Neural cell (in vitro differentiated cells): ENCODE measurements around the gene LRBA. TPM values are rescaled to one million over a fixed set of nuclear protein-coding genes. Genes with fewer than 3 reads are reported as not detected.

Experiments used
- H2AFZ ChIP-seq: fragments of 200-600, 300-800 bp; sonication (generic), shearing (Covaris generic); 2 replicates; pipeline ENCODE4 v1.6.0; 2014; ENCODE audit warnings: low read depth, mild to moderate bottlenecking, antibody characterized with exemption, low read length, moderate library complexity
- H3F3A ChIP-seq: fragments of 200-600 bp; shearing (Covaris generic); 2 replicates; pipeline ENCODE4 v1.6.1; 2016; ENCODE audit warnings: mild to moderate bottlenecking, moderate library complexity, mixed read lengths, antibody characterized with exemption, low read length; ENCODE audit not compliant: insufficient read depth, poor library complexity, severe bottlenecking
- H3K27ac ChIP-seq: fragments of 200-600, 300-800 bp; sonication (generic), shearing (Covaris generic); 2 replicates; pipeline ENCODE4 v1.5.1; 2014; ENCODE audit warnings: mild to moderate bottlenecking, low read length, moderate library complexity
- H3K27me3 ChIP-seq: fragments of 300-800, 200-600 bp; sonication (generic), shearing (Covaris generic); 2 replicates; pipeline ENCODE4 v1.6.0; 2014; ENCODE audit warnings: mild to moderate bottlenecking, low read depth, low read length, moderate library complexity; ENCODE audit not compliant: insufficient read depth
- H3K36me3 ChIP-seq: fragments of 300-800, 200-600 bp; sonication (generic), shearing (Covaris generic); 2 replicates; pipeline ENCODE4 v1.5.1; 2014; ENCODE audit warnings: mild to moderate bottlenecking, antibody characterized with exemption, low read length, moderate library complexity; ENCODE audit not compliant: insufficient read depth
- H3K4me2 ChIP-seq: fragments of 300-800, 200-600 bp; sonication (generic), shearing (Covaris generic); 2 replicates; pipeline ENCODE4 v1.6.0; 2014; ENCODE audit warnings: mild to moderate bottlenecking, low read length
- H3K4me3 ChIP-seq: fragments of 300-800, 200-600 bp; sonication (generic), shearing (Covaris generic); 2 replicates; pipeline ENCODE4 v1.5.1; 2014; ENCODE audit warnings: mild to moderate bottlenecking, low read length, moderate library complexity
- H3K79me2 ChIP-seq: fragments of 200-600 bp; shearing (Covaris generic); replicated peaks from 2 replicates; pipeline ENCODE4 v1.6.0; 2014; ENCODE audit warnings: mild to moderate bottlenecking, low read length, moderate library complexity; ENCODE audit not compliant: insufficient read depth
- H3K9ac ChIP-seq: fragments of 300-800, 200-600 bp; sonication (generic), shearing (Covaris generic); 2 replicates; pipeline ENCODE4 v1.6.1; 2016; ENCODE audit warnings: mild to moderate bottlenecking, low read length, mixed read lengths
- H3K9me2 ChIP-seq: fragments of 200-600 bp; shearing (Covaris generic); 2 replicates; pipeline ENCODE4 v1.6.1; 2016; ENCODE audit warnings: mild to moderate bottlenecking, low read length, mixed read lengths; ENCODE audit not compliant: insufficient read depth
- H3K9me3 ChIP-seq: fragments of 200-600, 300-800 bp; sonication (generic), shearing (Covaris generic); 2 replicates; pipeline ENCODE4 v1.6.1; 2016; ENCODE audit warnings: mild to moderate bottlenecking, mixed run types, low read length, moderate library complexity, mixed read lengths
- H4K20me1 ChIP-seq: fragments of 200-600 bp; shearing (Covaris generic); 2 replicates; pipeline ENCODE4 v1.6.1; 2016; ENCODE audit warnings: mild to moderate bottlenecking, mixed run types; ENCODE audit not compliant: insufficient read depth
- EP300 ChIP-seq: fragments of 450-650 bp; conservative IDR thresholded peaks from 2 replicates; pipeline ENCODE4 v1.6.1; 2014; ENCODE audit warnings: antibody characterized with exemption, mild to moderate bottlenecking, moderate library complexity; ENCODE audit not compliant: poor library complexity, severe bottlenecking
- EZH2 ChIP-seq: fragments of 200-600, 300-800 bp; shearing (Covaris generic), sonication (generic); IDR thresholded peaks from 2 replicates; pipeline ENCODE4 v1.6.1; 2014; ENCODE audit warnings: antibody characterized with exemption, low read length, borderline replicate concordance, mild to moderate bottlenecking; ENCODE audit not compliant: insufficient read depth, poor library complexity, severe bottlenecking
- MXI1 ChIP-seq: fragments of 450-650 bp; conservative IDR thresholded peaks from 2 replicates; pipeline ENCODE4 v1.6.1; 2014; ENCODE audit warnings: antibody characterized with exemption, mild to moderate bottlenecking; ENCODE audit not compliant: poor library complexity, severe bottlenecking
- POLR2AphosphoS5 ChIP-seq: IDR thresholded peaks from 2 replicates; pipeline ENCODE4 v1.6.1; 2012
- RAD21 ChIP-seq: fragments of 450-650 bp; conservative IDR thresholded peaks from 2 replicates; pipeline ENCODE4 v1.6.1; 2014; ENCODE audit warnings: antibody characterized with exemption, mild to moderate bottlenecking, moderate library complexity
- SMC3 ChIP-seq: fragments of 450-650 bp; conservative IDR thresholded peaks from 2 replicates; pipeline ENCODE4 v1.6.1; 2014; ENCODE audit warnings: antibody characterized with exemption, mild to moderate bottlenecking, moderate library complexity; ENCODE audit not compliant: poor library complexity
- TAF1 ChIP-seq: IDR thresholded peaks from 2 replicates; pipeline ENCODE4 v1.6.1; 2012; ENCODE audit warnings: low read depth
- polyA plus RNA-seq: library from polyadenylated mRNA; depleted of rRNA; stranded (reverse); fragments of >200 nt; gene quantifications from 2 replicates; pipeline ENCODE4 v1.2.3, GENCODE V29; 2014
- TF ChIP-seq, protein P1 (sequence below): fragments of 450-650 bp; IDR thresholded peaks from 2 replicates; pipeline ENCODE4 v1.5.1; 2014; ENCODE audit warnings: antibody characterized with exemption, mild to moderate bottlenecking, moderate library complexity; ENCODE audit not compliant: poor library complexity, severe bottlenecking
- TF ChIP-seq, protein P2 (sequence below): IDR thresholded peaks from 2 replicates; pipeline ENCODE4 v1.6.1; 2012; ENCODE audit warnings: borderline replicate concordance

Gene LRBA
- polyA plus RNA-seq, 1 donor from 2014 or later = 7.1 TPM

DNA sequence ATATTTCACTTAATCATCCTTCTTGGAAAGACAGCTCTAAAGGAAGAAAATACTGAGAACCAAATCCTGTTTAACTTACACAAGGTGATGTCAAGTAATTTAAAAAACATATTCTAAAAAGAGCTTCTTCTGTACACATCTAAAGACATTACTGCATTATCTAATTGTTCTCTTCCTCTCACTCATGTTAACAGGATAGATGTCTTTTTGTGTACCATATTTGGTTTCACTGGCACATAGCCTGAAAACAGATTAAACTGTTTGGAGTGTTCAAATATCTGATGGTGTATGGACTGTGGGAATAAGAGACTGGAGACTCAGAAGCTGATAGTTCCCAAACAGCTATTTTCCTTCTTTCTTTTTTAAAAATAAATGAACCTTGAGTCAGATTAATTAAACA, 646.4 kb downstream of the LRBA start:
- H3F3A ChIP-seq = no peaks in the 10 kb centered on the region
- no peak overlapping the region for H3K4me2 ChIP-seq
- H2AFZ ChIP-seq = no peak overlapping the region
- no peaks in the 10 kb centered on the region for H3K9me3 ChIP-seq
- H3K4me3 ChIP-seq = no peak overlapping the region
- H4K20me1 ChIP-seq = no peaks in the 10 kb centered on the region
- H3K27me3 ChIP-seq = peaks cover 68% of the 10 kb centered on the region
- H3K9ac ChIP-seq = no peak overlapping the region
- no peaks in the 10 kb centered on the region for H3K79me2 ChIP-seq
- no peaks in the 10 kb centered on the region for H3K9me2 ChIP-seq
- no peaks in the 10 kb centered on the region for H3K36me3 ChIP-seq
- TF ChIP-seq, protein P1, sequence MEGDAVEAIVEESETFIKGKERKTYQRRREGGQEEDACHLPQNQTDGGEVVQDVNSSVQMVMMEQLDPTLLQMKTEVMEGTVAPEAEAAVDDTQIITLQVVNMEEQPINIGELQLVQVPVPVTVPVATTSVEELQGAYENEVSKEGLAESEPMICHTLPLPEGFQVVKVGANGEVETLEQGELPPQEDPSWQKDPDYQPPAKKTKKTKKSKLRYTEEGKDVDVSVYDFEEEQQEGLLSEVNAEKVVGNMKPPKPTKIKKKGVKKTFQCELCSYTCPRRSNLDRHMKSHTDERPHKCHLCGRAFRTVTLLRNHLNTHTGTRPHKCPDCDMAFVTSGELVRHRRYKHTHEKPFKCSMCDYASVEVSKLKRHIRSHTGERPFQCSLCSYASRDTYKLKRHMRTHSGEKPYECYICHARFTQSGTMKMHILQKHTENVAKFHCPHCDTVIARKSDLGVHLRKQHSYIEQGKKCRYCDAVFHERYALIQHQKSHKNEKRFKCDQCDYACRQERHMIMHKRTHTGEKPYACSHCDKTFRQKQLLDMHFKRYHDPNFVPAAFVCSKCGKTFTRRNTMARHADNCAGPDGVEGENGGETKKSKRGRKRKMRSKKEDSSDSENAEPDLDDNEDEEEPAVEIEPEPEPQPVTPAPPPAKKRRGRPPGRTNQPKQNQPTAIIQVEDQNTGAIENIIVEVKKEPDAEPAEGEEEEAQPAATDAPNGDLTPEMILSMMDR = no peak
- TF ChIP-seq SMC3 = no peak
- TF ChIP-seq, protein P2, sequence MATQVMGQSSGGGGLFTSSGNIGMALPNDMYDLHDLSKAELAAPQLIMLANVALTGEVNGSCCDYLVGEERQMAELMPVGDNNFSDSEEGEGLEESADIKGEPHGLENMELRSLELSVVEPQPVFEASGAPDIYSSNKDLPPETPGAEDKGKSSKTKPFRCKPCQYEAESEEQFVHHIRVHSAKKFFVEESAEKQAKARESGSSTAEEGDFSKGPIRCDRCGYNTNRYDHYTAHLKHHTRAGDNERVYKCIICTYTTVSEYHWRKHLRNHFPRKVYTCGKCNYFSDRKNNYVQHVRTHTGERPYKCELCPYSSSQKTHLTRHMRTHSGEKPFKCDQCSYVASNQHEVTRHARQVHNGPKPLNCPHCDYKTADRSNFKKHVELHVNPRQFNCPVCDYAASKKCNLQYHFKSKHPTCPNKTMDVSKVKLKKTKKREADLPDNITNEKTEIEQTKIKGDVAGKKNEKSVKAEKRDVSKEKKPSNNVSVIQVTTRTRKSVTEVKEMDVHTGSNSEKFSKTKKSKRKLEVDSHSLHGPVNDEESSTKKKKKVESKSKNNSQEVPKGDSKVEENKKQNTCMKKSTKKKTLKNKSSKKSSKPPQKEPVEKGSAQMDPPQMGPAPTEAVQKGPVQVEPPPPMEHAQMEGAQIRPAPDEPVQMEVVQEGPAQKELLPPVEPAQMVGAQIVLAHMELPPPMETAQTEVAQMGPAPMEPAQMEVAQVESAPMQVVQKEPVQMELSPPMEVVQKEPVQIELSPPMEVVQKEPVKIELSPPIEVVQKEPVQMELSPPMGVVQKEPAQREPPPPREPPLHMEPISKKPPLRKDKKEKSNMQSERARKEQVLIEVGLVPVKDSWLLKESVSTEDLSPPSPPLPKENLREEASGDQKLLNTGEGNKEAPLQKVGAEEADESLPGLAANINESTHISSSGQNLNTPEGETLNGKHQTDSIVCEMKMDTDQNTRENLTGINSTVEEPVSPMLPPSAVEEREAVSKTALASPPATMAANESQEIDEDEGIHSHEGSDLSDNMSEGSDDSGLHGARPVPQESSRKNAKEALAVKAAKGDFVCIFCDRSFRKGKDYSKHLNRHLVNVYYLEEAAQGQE = no peak
- no peak for TF ChIP-seq EZH2
- no peak for TF ChIP-seq TAF1
- no peak for TF ChIP-seq EP300
- TF ChIP-seq POLR2AphosphoS5 = no peak
- no peak for TF ChIP-seq RAD21
- no peak for TF ChIP-seq MXI1
- no peak overlapping the region for H3K27ac ChIP-seq

DNA sequence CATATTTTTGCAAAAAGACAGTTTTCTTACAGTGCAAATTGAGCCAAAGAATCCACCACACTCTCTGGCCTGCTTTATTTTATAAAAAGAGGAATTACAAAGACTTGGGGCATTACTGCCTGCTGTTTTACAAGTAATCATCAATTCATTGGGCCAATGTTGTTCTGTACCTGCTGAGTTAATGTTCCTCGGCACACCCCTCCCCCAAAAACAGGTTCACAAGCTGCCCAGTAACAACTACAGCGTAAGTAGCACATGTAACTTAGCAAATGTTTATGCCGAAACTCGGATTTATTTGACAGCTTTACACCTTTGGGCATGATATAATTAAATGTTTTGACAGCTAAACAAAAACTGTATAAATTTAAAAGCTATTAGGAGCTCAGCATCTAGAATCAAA, 647.8 kb downstream of the LRBA start:
- Histone ChIP-seq H3K36me3 (no peaks in the 10 kb centered on the region), H3K9ac (no peak overlapping the region), H3F3A (no peaks in the 10 kb centered on the region), H4K20me1 (no peaks in the 10 kb centered on the region), H3K9me3 (no peaks in the 10 kb centered on the region), H3K27me3 (peaks cover 78% of the 10 kb centered on the region), H3K4me2 (no peak overlapping the region), H3K9me2 (no peaks in the 10 kb centered on the region), H2AFZ (no peak overlapping the region), H3K27ac (no peak overlapping the region), H3K79me2 (no peaks in the 10 kb centered on the region), H3K4me3 (no peak overlapping the region)
- TF ChIP-seq MXI1 = no peak
- TF ChIP-seq, protein P1 = no peak
- no peak for TF ChIP-seq EP300
- no peak for TF ChIP-seq RAD21
- TF ChIP-seq POLR2AphosphoS5 = peak; percentile 25
- TF ChIP-seq SMC3 = no peak
- TF ChIP-seq EZH2 = no peak
